CD1c-positive myeloid dendritic cell (primary cell): ENCODE data around the gene AHNAK.

Source experiments
- DNase-seq: peaks from one replicate; pipeline ENCODE4 v3.0.0-alpha.2; 2016; ENCODE audit errors: extremely low spot score

AHNAK gene

GRCh38 chr11:62435846-62436660 is 110.6 kb downstream of the AHNAK start:
- peak; percentile 51 for DNase-seq

- DNase-seq = peak; percentile 22
Observed at GRCh38 chr11:62433904-62434276, 112.7 kb downstream of the AHNAK start.

GRCh38 chr11:62433141-62433903 is 113.3 kb downstream of the AHNAK start:
- peak; percentile 46 for DNase-seq

GRCh38 chr11:62432695-62433094 is 113.9 kb downstream of the AHNAK start:
- no peak for DNase-seq

- DNase-seq = no peak
Observed at GRCh38 chr11:62431171-62431901, 115.3 kb downstream of the AHNAK start.

GRCh38 chr11:62430425-62430824 is 116.2 kb downstream of the AHNAK start:
- DNase-seq = no peak

GRCh38 chr11:62428871-62429560 is 117.6 kb downstream of the AHNAK start:
- no peak for DNase-seq

- DNase-seq = peak; percentile 78
Observed at GRCh38 chr11:62427630-62428233, 118.9 kb downstream of the AHNAK start.

- no peak for DNase-seq
Observed at GRCh38 chr11:62423012-62423411, 123.6 kb downstream of the AHNAK start.

- no peak for DNase-seq
Observed at GRCh38 chr11:62421996-62422395, 124.6 kb downstream of the AHNAK start.

GRCh38 chr11:62420882-62421281 is 125.7 kb downstream of the AHNAK start:
- no peak for DNase-seq

GRCh38 chr11:62419943-62420342 is 126.7 kb downstream of the AHNAK start:
- no peak for DNase-seq

- no peak for DNase-seq
Observed at GRCh38 chr11:62419314-62419929, 127.2 kb downstream of the AHNAK start.

GRCh38 chr11:62418733-62419132 is 127.9 kb downstream of the AHNAK start, which contains the start of gene SCGB1A1:
Gene SCGB1A1, plus strand, starts transcription at chr11:62419033. Its CDS starts 63 bp downstream, at chr11:62419096.
- no peak for DNase-seq

GRCh38 chr11:62418136-62418535 is 128.5 kb downstream of the AHNAK start:
- DNase-seq = no peak

GRCh38 chr11:62416596-62416995 is 130.0 kb downstream of the AHNAK start:
- DNase-seq = no peak

GRCh38 chr11:62413060-62413696 is 133.4 kb downstream of the AHNAK start:
- DNase-seq = no peak

GRCh38 chr11:62411524-62411923 is 135.1 kb downstream of the AHNAK start:
- DNase-seq = no peak

GRCh38 chr11:62410972-62411371 is 135.6 kb downstream of the AHNAK start:
- no peak for DNase-seq

- DNase-seq = no peak
Observed at GRCh38 chr11:62409831-62410230, 136.8 kb downstream of the AHNAK start.
